ENCODE results near the gene PDGFC.

- TF ChIP-seq CTCF (IDR thresholded peaks at IDR 0.05; ENCODE audit: borderline replicate concordance, extremely low read depth, low read length, poor library complexity, severe bottlenecking) (no peak), EZH2 (IDR thresholded peaks at IDR 0.05; ENCODE audit: borderline replicate concordance, low read depth, low read length, severe bottlenecking) (no peak)
Measured at GRCh38 chr4:156811963-156812362, 159.6 kb downstream of the PDGFC start.

All from DND-41 (cell line).